ENCODE data around the gene ATP7B.

The ATP7B gene

GRCh38 chr13:52022356-52022755 lies 11.1 kb upstream of the ATP7B start:
- H3K36me3 Mint-ChIP-seq (ENCODE audit: low read depth), result peaks cover 95% of the 10 kb centered on the region
- DNase-seq, result no peak
- no peaks in the 10 kb centered on the region for H3K27me3 Mint-ChIP-seq
- peaks cover 40% of the 10 kb centered on the region for H3K4me1 Mint-ChIP-seq (ENCODE audit: low read depth)
- no peak overlapping the region for H3K4me3 Mint-ChIP-seq
- no peak overlapping the region for H3K27ac Mint-ChIP-seq
- H3K9me3 Mint-ChIP-seq, result peaks cover 12% of the 10 kb centered on the region

- Mint-ChIP-seq H3K27me3 (no peaks in the 10 kb centered on the region), H3K9me3 (no peaks in the 10 kb centered on the region), H3K4me1 (ENCODE audit: low read depth) (peaks cover 39% of the 10 kb centered on the region), H3K27ac (peak overlapping the region; percentile 12), H3K4me3 (no peak overlapping the region), H3K36me3 (ENCODE audit: low read depth) (peaks cover 92% of the 10 kb centered on the region)
- DNase-seq, result no peak
These were observed 8.9 kb upstream of the ATP7B start for GRCh38 chr13:52020191-52020590.

DNA sequence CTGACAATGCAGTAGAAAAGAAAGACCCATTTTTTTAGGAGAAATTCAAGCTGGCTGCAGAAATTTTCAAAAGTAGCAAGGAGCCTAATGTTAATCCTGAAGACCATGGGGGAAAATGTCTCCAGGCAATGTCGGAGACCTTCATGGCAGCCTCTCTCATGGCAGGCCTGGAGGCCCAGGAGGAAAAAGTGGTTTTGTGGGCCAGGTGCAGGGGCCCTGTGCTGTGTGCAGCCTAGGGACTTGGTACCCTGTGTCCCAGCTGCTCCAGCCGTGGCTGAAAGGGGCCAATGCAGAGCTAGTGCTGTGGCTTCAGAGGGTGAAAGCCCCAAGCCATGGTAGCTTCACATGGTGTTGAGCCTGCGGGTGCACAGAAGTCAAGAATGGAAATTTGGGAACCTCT lies 5.0 kb upstream of the ATP7B start:
- peaks cover under 1% of the 10 kb centered on the region for H3K27me3 Mint-ChIP-seq
- H3K27ac Mint-ChIP-seq, result no peak overlapping the region
- H3K36me3 Mint-ChIP-seq (ENCODE audit: low read depth), result peaks cover 64% of the 10 kb centered on the region
- no peaks in the 10 kb centered on the region for H3K9me3 Mint-ChIP-seq
- no peak for DNase-seq
- H3K4me1 Mint-ChIP-seq (ENCODE audit: low read depth), result peaks cover 41% of the 10 kb centered on the region
- no peak overlapping the region for H3K4me3 Mint-ChIP-seq

DNA sequence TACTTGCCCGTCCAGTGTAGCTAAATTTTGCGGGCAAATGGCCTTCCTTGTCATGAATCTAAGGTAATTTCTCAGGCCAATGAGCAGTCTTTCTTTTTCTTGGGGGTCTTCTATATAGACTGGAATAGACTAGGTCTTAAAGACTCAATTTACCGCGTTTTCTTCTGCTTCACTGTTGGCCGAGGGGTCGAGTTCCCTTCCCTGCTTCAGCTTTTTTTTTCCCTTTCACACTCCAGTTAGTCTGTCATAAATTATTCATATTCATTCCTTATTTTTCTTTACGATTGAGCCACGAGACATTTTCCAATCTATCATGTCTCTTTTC lies 1.2 kb upstream of the ATP7B start:
- peaks cover 34% of the 10 kb centered on the region for H3K4me1 Mint-ChIP-seq (ENCODE audit: low read depth)

GRCh38 chr13:52011632-52012511 lies 622 bp upstream of the ATP7B start, which contains the start of gene ALG11:
Gene ALG11, plus strand, starts transcription at chr13:52012398. Its CDS starts 21 bp downstream, at chr13:52012419.
- Mint-ChIP-seq H3K36me3 (ENCODE audit: low read depth) (peaks cover 23% of the 10 kb centered on the region), H3K27me3 (peaks cover 24% of the 10 kb centered on the region)

More for the DNA sequence above, 1.2 kb upstream of the ATP7B start:
- H3K9me3 Mint-ChIP-seq, result no peaks in the 10 kb centered on the region
- peak overlapping the region; percentile 98 for H3K4me3 Mint-ChIP-seq
- no peak for DNase-seq
- peaks cover 23% of the 10 kb centered on the region for H3K27me3 Mint-ChIP-seq
- peak overlapping the region; percentile 95 for H3K27ac Mint-ChIP-seq
- H3K36me3 Mint-ChIP-seq (ENCODE audit: low read depth), result peaks cover 28% of the 10 kb centered on the region

GRCh38 chr13:52009946-52010345 lies 1.3 kb downstream of the ATP7B start:
- Mint-ChIP-seq H3K4me1 (ENCODE audit: low read depth) (peaks cover 16% of the 10 kb centered on the region), H3K27me3 (peaks cover 24% of the 10 kb centered on the region), H3K4me3 (no peak overlapping the region), H3K36me3 (ENCODE audit: low read depth) (peaks cover 6% of the 10 kb centered on the region), H3K27ac (no peak overlapping the region), H3K9me3 (no peaks in the 10 kb centered on the region)
- DNase-seq, result no peak

More at GRCh38 chr13:52011632-52012511, 622 bp upstream of the ATP7B start, which contains the start of gene ALG11:
- H3K9me3 Mint-ChIP-seq, result no peaks in the 10 kb centered on the region
- H3K4me3 Mint-ChIP-seq, result peak within 1 kb of the TSS; percentile 98
- DNase-seq, result peak; percentile 100
- H3K27ac Mint-ChIP-seq, result peak within 1 kb of the TSS; percentile 95
- peaks cover 29% of the 10 kb centered on the region for H3K4me1 Mint-ChIP-seq (ENCODE audit: low read depth)

GRCh38 chr13:52006523-52007245 lies 4.6 kb downstream of the ATP7B start:
- Mint-ChIP-seq H3K27ac (no peak overlapping the region), H3K4me1 (ENCODE audit: low read depth) (peaks cover 8% of the 10 kb centered on the region), H3K9me3 (no peaks in the 10 kb centered on the region), H3K4me3 (no peak overlapping the region), H3K36me3 (ENCODE audit: low read depth) (no peaks in the 10 kb centered on the region), H3K27me3 (peaks cover 24% of the 10 kb centered on the region)
- DNase-seq, result no peak

- Mint-ChIP-seq H3K9me3 (no peaks in the 10 kb centered on the region), H3K4me1 (ENCODE audit: low read depth) (peaks cover 5% of the 10 kb centered on the region), H3K4me3 (no peak overlapping the region), H3K36me3 (ENCODE audit: low read depth) (no peaks in the 10 kb centered on the region), H3K27me3 (peaks cover 21% of the 10 kb centered on the region), H3K27ac (no peak overlapping the region)
- DNase-seq, result no peak
These were observed 5.3 kb downstream of the ATP7B start for GRCh38 chr13:52005841-52006522.

DNA sequence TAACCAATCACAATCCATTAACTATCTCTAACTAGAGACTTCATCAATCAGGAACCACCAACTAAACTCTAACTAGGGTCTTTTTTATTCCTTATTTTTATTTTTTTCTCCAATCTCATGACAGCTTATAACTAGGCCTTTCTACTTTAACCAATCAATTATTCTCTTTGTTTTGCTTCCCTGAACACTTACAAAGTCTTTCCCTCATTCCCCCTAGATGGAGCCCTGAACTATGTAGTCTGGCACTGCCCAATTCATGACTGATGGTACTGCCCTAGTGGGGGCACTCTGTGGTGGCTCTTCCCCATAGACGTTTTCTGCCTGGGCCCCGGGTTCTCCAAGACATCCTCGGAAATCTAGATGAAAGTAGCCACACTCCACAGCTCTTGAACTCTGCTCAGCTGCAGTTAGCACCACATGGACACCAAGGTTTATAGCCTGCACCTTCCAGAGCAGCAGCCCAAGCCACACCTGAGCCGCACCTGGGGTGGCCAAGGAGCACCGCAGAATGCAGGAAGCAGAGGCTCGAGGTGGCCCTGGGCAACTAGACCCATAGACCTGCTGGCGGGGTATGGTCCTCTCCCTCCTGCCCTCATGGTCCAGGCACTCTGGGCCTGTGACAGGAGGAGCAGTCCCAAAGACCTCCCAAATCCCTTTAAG lies 6.6 kb downstream of the ATP7B start:
- H3K27ac Mint-ChIP-seq, result no peak overlapping the region
- H3K4me3 Mint-ChIP-seq, result no peak overlapping the region
- H3K9me3 Mint-ChIP-seq, result no peaks in the 10 kb centered on the region
- H3K36me3 Mint-ChIP-seq (ENCODE audit: low read depth), result no peaks in the 10 kb centered on the region
- DNase-seq, result no peak
- peaks cover 12% of the 10 kb centered on the region for H3K27me3 Mint-ChIP-seq
- no peaks in the 10 kb centered on the region for H3K4me1 Mint-ChIP-seq (ENCODE audit: low read depth)

GRCh38 chr13:52003541-52003940 lies 7.7 kb downstream of the ATP7B start:
- Mint-ChIP-seq H3K4me3 (no peak overlapping the region), H3K36me3 (ENCODE audit: low read depth) (no peaks in the 10 kb centered on the region), H3K4me1 (ENCODE audit: low read depth) (no peaks in the 10 kb centered on the region), H3K27me3 (peaks cover 12% of the 10 kb centered on the region), H3K27ac (no peak overlapping the region), H3K9me3 (no peaks in the 10 kb centered on the region)
- no peak for DNase-seq

GRCh38 chr13:52002361-52002760 lies 8.9 kb downstream of the ATP7B start:
- Mint-ChIP-seq H3K4me3 (no peak overlapping the region), H3K9me3 (no peaks in the 10 kb centered on the region), H3K27me3 (peaks cover 9% of the 10 kb centered on the region), H3K36me3 (ENCODE audit: low read depth) (no peaks in the 10 kb centered on the region), H3K4me1 (ENCODE audit: low read depth) (no peaks in the 10 kb centered on the region), H3K27ac (no peak overlapping the region)
- DNase-seq, result no peak

- Mint-ChIP-seq H3K9me3 (no peaks in the 10 kb centered on the region), H3K27ac (no peak overlapping the region), H3K36me3 (ENCODE audit: low read depth) (no peaks in the 10 kb centered on the region), H3K27me3 (peaks cover 8% of the 10 kb centered on the region), H3K4me1 (ENCODE audit: low read depth) (no peaks in the 10 kb centered on the region), H3K4me3 (no peak overlapping the region)
- DNase-seq, result no peak
These were observed 10.0 kb downstream of the ATP7B start for GRCh38 chr13:52001120-52001731.

GRCh38 chr13:51999921-52000320 lies 11.3 kb downstream of the ATP7B start:
- no peak overlapping the region for H3K4me3 Mint-ChIP-seq
- no peak overlapping the region for H3K27ac Mint-ChIP-seq
- H3K4me1 Mint-ChIP-seq (ENCODE audit: low read depth), result no peaks in the 10 kb centered on the region
- no peaks in the 10 kb centered on the region for H3K36me3 Mint-ChIP-seq (ENCODE audit: low read depth)
- DNase-seq, result no peak
- no peaks in the 10 kb centered on the region for H3K9me3 Mint-ChIP-seq
- H3K27me3 Mint-ChIP-seq, result peaks cover 8% of the 10 kb centered on the region

- no peak overlapping the region for H3K27ac Mint-ChIP-seq
- DNase-seq, result no peak
- H3K36me3 Mint-ChIP-seq (ENCODE audit: low read depth), result no peaks in the 10 kb centered on the region
- H3K4me3 Mint-ChIP-seq, result no peak overlapping the region
- H3K27me3 Mint-ChIP-seq, result peaks cover 8% of the 10 kb centered on the region
- no peaks in the 10 kb centered on the region for H3K4me1 Mint-ChIP-seq (ENCODE audit: low read depth)
- no peaks in the 10 kb centered on the region for H3K9me3 Mint-ChIP-seq
These were observed 11.7 kb downstream of the ATP7B start for GRCh38 chr13:51999510-51999911.

Measured in activated T-cell treated with anti-CD3 and anti-CD28 coated beads, Interleukin-2, amount 50 U/mL, for 24 hours (primary cell).